Tibial artery (tissue), 4 donors: ENCODE measurements around the gene ABCB9.
A peak's percentile ranks its signal among the peaks of the same experiment; 100 is the strongest.

ENCODE experiments used
- DNase-seq, 2 donors: peaks; one replicate each; pipeline ENCODE4 v3.0.0-alpha.2; 2019
- H3K27ac ChIP-seq, 2 donors: fragments of 200-600 bp; sonication (generic) in 1 of 2; 1 replicate in 1 of 2; 2 replicates in 1 of 2; pipeline ENCODE4 v1.5.1; 2018 to 2019; ENCODE audit warnings: mild to moderate bottlenecking in 1 of 2
- H3K27me3 ChIP-seq, 2 donors: fragments of 200-600 bp; sonication (generic) in 1 of 2; one replicate each; pipeline versions ENCODE4 v1.5.1 to v1.6.0; 2016 to 2019
- H3K36me3 ChIP-seq, 3 donors: fragments of 200-600 bp; sonication (generic) in 2 of 3; one replicate each; pipeline ENCODE4 v1.5.1; 2016 to 2019; ENCODE audit warnings: mild to moderate bottlenecking in 2 of 3
- H3K4me1 ChIP-seq, 4 donors: fragments of 200-600 bp; sonication (generic) in 2 of 4; 1 replicate in 3 of 4; 2 replicates in 1 of 4; pipeline ENCODE4 v1.5.1; 2016 to 2019
- H3K4me3 ChIP-seq, 2 donors: fragments of 200-600 bp; sonication (generic) in 1 of 2; 1 replicate in 1 of 2; 2 replicates in 1 of 2; pipeline ENCODE4 v1.5.1; 2018 to 2019; ENCODE audit warnings: mild to moderate bottlenecking in 2 of 2
- H3K9me3 ChIP-seq, 3 donors: fragments of 200-600 bp; sonication (generic) in 1 of 3; one replicate each; pipeline ENCODE4 v1.5.1; 2016 to 2019
- intact Hi-C: fragments of 100-400 bp; cut with DNase I; formaldehyde crosslinking; loops from one replicate; pipeline ENCODE4 v1.15.0; 2023; ENCODE audit warnings: low total_unique reads
- TF ChIP-seq, protein P1 (sequence below), 2 experiments: fragments of 200-600 bp in 1 of 2; fragments of 450-650 bp in 1 of 2; IDR thresholded peaks; one replicate each; pipeline ENCODE4 v1.5.1; 2017 to 2019; ENCODE audit warnings: antibody characterized with exemption in 2 of 2, mild to moderate bottlenecking in 1 of 2, moderate library complexity in 1 of 2

The ABCB9 gene

GRCh38 chr12:122982477-122982815 lies 16.2 kb upstream of the ABCB9 start:
- H3K4me1 ChIP-seq, result peaks cover 11 to 75% (median 69%) of the 10 kb centered on the region in 4 donors
- intact Hi-C loops, result loop anchor here (10.0 kb wide), 1 partner anchor 162 kb away; no protein-coding TSS in a partner anchor

GRCh38 chr12:122981587-122982476 lies 15.6 kb upstream of the ABCB9 start:
- TF ChIP-seq, protein P1, sequence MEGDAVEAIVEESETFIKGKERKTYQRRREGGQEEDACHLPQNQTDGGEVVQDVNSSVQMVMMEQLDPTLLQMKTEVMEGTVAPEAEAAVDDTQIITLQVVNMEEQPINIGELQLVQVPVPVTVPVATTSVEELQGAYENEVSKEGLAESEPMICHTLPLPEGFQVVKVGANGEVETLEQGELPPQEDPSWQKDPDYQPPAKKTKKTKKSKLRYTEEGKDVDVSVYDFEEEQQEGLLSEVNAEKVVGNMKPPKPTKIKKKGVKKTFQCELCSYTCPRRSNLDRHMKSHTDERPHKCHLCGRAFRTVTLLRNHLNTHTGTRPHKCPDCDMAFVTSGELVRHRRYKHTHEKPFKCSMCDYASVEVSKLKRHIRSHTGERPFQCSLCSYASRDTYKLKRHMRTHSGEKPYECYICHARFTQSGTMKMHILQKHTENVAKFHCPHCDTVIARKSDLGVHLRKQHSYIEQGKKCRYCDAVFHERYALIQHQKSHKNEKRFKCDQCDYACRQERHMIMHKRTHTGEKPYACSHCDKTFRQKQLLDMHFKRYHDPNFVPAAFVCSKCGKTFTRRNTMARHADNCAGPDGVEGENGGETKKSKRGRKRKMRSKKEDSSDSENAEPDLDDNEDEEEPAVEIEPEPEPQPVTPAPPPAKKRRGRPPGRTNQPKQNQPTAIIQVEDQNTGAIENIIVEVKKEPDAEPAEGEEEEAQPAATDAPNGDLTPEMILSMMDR (IDR thresholded peaks at IDR 0.05), result no peak
- no peaks in the 10 kb centered on the region for H3K9me3 ChIP-seq
- H3K4me3 ChIP-seq, result peak overlapping the region; percentile 78 to 100
- H3K27me3 ChIP-seq, result no peaks in the 10 kb centered on the region
- H3K36me3 ChIP-seq, result peaks cover 0 to 44% (median 18%) of the 10 kb centered on the region in 3 donors
- peak in 1 of 2 donors; percentile 66 for DNase-seq
- intact Hi-C loops, result loop anchor here (10.0 kb wide), 1 partner anchor 163 kb away; no protein-coding TSS in a partner anchor
- peak overlapping the region; percentile 96 to 98 for H3K27ac ChIP-seq
- peaks cover 11 to 81% (median 74%) of the 10 kb centered on the region in 4 donors for H3K4me1 ChIP-seq

More at GRCh38 chr12:122982477-122982815, 16.2 kb upstream of the ABCB9 start:
- no peaks in the 10 kb centered on the region for H3K9me3 ChIP-seq
- peak overlapping the region; percentile 78 to 100 for H3K4me3 ChIP-seq
- peak in 1 of 2 donors; percentile 61 for DNase-seq
- H3K27ac ChIP-seq, result peak overlapping the region; percentile 96 to 98
- TF ChIP-seq, protein P1 (IDR thresholded peaks at IDR 0.05), result no peak
- H3K27me3 ChIP-seq, result no peaks in the 10 kb centered on the region
- peaks cover 0 to 44% (median 24%) of the 10 kb centered on the region in 3 donors for H3K36me3 ChIP-seq

GRCh38 chr12:122981036-122981471 lies 14.8 kb upstream of the ABCB9 start:
- intact Hi-C loops, result loop anchor here (10.0 kb wide), 1 partner anchor 164 kb away; no protein-coding TSS in a partner anchor
- H3K27ac ChIP-seq, result peak overlapping the region; percentile 96 to 98
- DNase-seq, result no peak

GRCh38 chr12:122980183-122981035 lies 14.1 kb upstream of the ABCB9 start, which contains the start of gene ARL6IP4:
Gene ARL6IP4 (plus strand): TSS chr12:122980681. CDS start chr12:122981140, 459 bp downstream.
- Histone ChIP-seq H3K4me1 (peaks cover 11 to 95% (median 85%) of the 10 kb centered on the region in 4 donors), H3K27me3 (no peaks in the 10 kb centered on the region), H3K27ac (peak within 1 kb of the TSS; percentile 96 to 98), H3K4me3 (peak within 1 kb of the TSS; percentile 78 to 100), H3K36me3 (peaks cover 0 to 36% (median 16%) of the 10 kb centered on the region in 3 donors), H3K9me3 (no peaks in the 10 kb centered on the region)
- TF ChIP-seq, protein P1 (IDR thresholded peaks at IDR 0.05), result no peak
- DNase-seq, result peak in 1 of 2 donors; percentile 73
- intact Hi-C loops, result loop anchor here (10.0 kb wide), 1 partner anchor 164 kb away; no protein-coding TSS in a partner anchor

More at GRCh38 chr12:122981036-122981471, 14.8 kb upstream of the ABCB9 start:
- no peaks in the 10 kb centered on the region for H3K27me3 ChIP-seq
- peaks cover 0 to 41% (median 16%) of the 10 kb centered on the region in 3 donors for H3K36me3 ChIP-seq
- H3K4me1 ChIP-seq, result peaks cover 11 to 89% (median 82%) of the 10 kb centered on the region in 4 donors
- TF ChIP-seq, protein P1 (IDR thresholded peaks at IDR 0.05), result no peak
- no peaks in the 10 kb centered on the region for H3K9me3 ChIP-seq
- H3K4me3 ChIP-seq, result peak overlapping the region; percentile 78 to 100

DNA sequence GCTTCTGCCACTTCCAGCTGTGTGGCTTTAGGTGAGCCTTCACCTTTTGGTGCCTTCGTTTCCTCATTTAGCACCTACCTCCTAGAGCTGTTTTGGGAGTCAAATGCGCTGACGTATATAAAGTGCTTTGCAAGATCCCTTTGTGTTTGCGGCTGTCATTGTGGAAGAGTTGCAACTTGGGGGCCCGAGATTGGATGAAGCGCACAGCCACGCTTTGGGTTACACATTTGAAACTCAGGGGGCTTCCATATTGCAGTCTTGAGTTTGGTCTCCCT lies 13.6 kb upstream of the ABCB9 start:
- no peaks in the 10 kb centered on the region for H3K9me3 ChIP-seq
- peak overlapping the region; percentile 78 to 100 for H3K4me3 ChIP-seq
- H3K36me3 ChIP-seq, result peaks cover 0 to 36% (median 16%) of the 10 kb centered on the region in 3 donors
- no peak for DNase-seq
- H3K27ac ChIP-seq, result peak overlapping the region; percentile 96 to 98
- intact Hi-C loops, result loop anchor here (10.0 kb wide), 1 partner anchor 165 kb away; no protein-coding TSS in a partner anchor
- TF ChIP-seq, protein P1 (IDR thresholded peaks at IDR 0.05), result no peak
- H3K4me1 ChIP-seq, result peaks cover 11 to 90% (median 80%) of the 10 kb centered on the region in 4 donors
- H3K27me3 ChIP-seq, result no peaks in the 10 kb centered on the region
